Islet of Langerhans (tissue), 1 donor: ENCODE data around the gene PAX5.
"Not testable (repeated sequence)": the region's sequence is repeated elsewhere in the genome, so short reads cannot be mapped to it uniquely, and the experiment has no call there.

Source experiments
- FAIRE-seq: peaks from one replicate; lab custom pipeline; 2011; peaks lifted over from hg19 to GRCh38; lab: Jason Lieb, UNC

PAX5 gene

DNA sequence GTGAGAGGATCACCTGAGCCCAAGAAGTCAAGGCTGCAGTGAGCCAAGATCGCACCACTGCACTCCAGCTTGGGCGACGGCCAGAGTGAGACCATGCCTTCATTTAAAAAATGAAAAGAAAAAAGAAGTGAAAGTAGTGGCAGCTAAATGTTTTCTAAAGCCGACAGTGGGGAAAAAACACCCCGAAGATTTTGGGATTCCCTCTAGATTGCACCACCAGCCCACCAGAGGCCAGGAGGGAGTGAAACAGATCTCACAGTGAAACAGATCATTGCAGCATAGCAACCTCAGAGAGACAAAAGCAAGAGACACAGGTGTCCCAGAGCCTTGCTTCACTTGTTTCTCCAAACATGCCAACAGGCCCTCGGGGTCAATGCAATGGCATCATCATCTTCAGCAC, 156.8 kb downstream of the PAX5 start:
- no peak for FAIRE-seq

DNA sequence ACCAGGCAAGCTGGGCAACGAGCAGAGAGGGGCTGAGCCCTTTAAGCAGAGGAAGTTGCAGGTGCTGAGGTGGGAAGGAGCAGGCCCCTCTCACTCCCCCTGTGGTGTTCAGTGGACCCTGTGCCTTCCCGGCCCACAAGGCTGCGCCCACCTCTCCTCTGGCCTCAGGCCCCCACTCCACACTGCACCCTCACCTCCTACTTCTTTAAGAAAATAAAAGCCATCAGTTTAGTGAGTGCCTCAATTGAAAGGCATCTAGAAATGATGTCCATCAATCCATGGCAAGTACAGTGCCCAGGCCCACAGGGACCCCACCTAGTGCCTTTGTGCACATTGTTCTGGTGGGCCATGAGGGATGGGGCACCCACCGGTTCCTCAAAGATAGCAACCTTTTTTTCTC, 158.0 kb downstream of the PAX5 start:
- no peak for FAIRE-seq

DNA sequence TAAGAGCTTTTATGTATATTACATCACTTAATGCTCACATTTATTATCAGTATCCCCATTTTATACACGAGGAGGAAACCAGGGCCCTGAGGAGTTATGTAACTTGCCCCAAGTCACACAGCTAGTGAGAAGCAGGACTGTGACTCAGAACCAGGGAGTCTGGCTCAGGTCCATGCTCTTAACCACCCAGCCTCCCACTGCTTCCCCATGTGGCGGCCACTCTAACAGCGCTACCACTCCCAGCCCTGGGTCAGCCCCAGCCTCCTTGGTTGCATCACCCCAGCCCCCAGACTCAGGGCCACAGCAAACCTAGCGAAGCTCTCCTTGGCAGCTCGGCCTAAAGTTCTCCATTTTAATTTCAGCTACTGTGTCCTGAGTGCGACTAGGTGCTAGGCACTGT, 159.1 kb downstream of the PAX5 start:
- no peak for FAIRE-seq

DNA sequence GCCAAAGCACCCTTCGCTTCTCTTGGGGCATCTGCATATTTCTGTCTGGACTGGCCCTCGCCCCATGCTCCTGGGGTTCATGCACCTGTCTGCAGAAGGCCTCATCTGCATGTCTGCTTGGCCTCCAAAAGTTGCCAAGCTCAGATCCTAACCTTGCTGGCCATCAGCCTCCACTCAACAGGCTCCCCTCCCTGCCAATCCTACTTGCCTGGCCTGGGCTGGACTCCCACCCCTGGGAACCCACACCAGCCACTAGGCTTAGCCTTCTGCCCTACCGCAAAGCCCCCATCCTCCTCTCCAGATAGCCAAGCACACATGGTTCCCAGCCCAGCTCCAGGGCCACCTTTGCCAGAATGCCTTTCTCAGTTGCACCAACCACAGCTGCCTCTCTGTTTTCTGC, 159.8 kb downstream of the PAX5 start:
- no peak for FAIRE-seq

DNA sequence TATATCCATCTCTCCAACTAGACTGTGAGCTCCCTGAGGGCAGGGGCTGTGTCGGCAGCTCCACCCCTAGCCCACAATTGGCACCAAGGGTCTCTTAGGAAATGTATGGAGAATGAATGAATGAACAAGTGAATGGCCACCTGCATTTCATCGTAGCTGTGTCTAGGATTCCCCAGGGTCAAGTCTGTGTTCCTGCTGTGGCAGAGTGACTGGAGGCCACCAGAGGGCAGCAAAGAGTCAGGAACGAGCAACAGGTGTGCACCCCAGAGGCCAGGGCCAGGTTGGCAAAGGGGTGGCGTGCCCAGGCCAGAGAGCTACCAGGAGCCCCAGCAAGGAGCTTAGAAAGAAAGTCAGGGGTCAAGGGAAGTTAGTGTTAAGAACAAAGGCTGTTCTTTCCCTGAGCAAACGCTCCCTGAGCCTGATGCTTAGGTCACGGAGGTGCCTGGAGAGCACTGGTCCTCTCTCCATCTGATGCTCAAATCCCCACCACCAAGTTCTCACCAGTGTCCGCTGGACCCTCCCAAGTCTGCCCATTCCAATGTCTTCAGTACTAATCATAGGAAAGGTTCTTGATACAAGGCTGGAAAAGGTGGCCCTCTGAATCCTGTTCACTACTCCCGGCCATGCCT, 160.7 kb downstream of the PAX5 start:
- FAIRE-seq = no peak

DNA sequence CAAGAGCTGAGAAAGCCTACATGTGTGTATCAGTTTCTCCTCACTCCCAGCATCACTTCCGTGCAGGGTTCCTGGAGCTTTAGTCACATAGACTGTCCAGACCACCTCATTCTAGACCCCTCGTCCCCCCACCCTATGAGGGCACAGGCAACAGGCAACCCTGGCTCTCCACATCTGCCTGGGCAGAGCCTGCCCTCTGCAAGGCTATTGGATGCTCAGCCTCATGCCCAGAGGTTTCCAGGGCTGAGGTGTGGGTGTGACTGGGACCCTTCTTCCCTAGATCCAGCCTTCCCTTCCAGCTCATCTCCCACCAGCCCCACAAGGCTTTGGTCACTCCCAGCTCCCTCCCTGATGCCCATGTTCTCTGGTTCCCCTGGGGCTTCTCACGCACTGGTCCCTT, 161.4 kb downstream of the PAX5 start:
- FAIRE-seq = no peak

DNA sequence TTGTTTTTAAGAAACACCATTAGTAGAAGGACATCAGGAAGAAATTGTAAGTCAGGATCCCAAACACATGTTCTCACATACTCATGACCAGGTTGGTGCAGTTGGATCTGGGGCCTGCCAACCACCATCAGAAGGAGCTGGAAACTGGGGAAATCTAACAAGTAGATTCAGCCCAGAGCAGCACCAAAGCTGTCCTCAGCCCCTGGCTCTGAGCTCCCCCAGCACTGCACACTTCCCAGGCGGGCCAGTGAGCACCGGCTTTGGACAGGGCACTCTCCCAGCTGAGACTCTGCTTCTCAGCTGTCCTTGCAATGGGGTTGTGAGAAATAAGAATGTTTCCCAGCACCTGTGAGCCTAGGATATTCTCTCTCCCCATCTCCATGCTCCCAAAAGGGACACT, 162.5 kb downstream of the PAX5 start:
- no peak for FAIRE-seq

DNA sequence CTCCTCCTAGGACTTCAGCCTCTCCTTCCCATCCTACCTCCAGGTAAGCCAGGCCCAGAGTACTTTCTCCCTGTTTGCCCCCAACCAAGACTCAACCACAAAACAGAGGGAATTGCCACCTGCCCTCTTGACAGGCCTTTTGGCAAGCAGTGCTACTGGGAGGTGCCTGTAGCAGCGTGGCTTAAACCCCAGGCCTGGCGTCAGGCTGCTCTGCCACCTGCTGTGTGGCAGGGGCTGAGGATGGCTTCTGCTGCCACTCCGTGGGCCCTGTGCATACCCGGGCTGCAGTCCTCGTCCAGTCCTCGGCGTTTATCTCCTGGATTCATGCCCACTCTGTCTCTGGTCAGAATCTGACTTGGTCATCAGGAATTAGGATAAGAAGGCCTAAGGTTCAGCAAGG, 163.1 kb downstream of the PAX5 start:
- FAIRE-seq = no peak

DNA sequence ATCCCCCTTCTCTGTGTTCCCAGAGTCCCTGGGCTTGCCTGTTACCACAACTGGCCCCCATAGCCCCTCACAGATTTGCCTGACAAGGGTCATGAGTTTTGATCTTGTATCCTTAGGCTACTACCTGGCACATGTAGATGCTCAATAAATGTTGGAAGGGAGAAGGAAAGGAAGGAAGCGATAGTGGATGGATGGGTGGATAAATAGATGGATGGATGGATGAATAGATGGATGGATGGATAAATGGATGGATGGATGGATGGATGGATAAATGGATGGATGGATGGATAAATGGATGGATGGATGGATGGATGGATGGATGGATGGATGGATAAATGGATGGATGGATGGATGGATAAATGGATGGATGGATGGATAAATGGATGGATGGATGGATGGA, 164.5 kb downstream of the PAX5 start:
- FAIRE-seq = not testable (repeated sequence)

DNA sequence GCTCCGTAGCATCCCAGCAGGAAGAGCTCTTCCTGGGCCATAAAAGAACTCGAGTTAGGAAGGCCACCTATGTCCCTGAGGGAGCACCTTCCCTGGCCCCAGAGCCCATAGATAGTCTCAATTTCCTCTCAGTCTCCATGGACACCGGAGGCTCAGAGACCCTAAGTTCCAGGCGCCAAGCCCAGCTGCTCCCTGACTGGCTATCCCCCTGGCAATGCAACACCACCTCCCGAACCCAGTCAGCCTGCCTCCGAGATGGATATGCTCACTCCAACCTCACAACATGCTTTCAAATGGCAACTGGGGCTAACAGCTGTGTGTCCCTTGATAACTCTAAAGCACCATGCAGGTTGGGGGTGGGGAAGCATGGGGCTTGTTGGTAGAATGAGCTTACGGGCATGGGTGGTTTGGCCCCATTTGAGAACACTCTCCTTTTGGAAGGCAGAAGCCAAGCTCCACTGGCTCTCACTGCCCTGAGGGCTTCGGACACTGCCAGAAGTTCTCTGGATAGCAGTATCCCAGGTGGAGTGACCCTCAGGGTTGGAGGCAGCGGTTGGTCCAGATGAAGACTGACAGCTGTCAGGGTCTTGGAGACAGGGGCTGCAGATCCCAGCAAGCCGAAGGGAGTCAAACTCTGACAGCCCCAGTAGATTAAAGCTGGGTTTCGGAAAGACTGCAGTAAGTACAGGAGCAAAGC, 165.3 kb downstream of the PAX5 start:
- FAIRE-seq = no peak

DNA sequence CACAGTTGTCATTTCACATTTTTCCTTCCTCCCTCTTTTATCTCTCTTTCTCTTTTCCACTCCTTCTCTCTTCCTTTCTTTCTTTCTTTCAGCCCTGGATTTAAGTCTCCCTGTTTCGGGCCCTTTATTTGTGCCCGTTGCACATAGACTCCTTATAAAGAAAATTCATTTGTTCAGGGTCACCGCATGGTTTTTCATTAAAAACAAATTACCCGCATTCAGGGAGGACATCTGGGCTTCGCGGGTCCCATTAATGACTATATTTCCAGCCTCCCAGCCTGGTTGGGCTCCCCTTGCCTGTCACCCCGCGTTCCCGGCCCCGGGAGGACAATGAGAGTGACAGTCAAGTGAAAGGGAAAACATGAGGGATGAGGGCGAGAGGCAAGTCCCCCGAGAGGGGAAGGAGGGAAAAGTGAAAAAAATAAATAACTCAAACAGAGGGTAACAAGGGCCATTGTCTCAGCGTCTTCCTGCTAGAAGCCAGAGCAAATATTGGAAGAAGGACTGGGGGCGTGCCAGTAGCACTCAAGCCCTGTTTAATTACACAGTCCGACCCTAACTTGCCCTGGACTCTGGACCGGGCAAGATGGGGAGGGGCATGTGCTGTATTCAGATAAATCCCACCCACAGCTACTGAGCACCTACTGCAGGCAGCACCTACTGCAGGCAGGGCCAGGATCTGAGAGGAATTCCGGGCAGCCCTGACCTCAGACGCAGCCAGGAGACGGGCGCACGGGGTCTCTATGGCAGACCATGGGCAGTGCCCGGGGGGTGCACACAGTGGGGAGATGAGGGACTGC, 166.2 kb downstream of the PAX5 start:
- FAIRE-seq = no peak

DNA sequence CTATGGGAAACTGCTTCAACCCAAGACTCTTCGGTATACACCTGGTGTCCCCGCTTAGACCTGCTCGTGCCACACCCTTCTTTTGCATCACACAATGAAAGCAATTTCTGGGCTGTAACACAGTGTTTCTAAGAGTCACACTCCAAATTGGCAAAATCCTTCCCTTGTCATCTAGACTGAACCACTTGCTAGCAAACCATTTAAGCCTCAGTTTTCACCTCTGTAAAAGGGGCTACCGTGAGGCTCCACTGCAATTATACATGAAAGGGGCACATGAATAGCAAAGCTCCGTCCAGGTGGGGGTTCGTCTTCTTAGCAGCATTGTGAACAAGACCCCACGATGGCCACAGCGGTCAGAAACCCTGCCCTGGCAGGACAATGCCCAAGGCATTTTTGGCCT, 166.8 kb downstream of the PAX5 start:
- FAIRE-seq = no peak

DNA sequence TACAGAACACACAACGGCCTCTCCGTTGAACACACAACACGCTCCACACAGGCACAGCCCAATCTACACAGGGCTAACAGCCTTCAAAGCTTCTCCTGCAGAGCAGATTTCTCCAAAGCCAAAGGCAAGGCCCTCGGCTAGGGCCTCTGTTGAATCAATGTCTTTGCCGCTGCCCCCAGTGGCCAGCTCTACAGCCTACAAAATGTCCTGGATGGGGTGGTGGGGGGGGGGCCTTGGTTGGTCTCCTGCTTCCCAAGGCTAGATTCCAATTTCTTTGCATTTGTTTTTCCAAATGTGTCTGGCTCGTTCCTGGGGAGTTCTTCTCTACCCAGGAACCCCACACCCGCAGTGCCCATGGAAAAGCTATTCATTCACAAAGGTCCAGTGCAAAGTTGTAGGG, 167.2 kb downstream of the PAX5 start:
- FAIRE-seq = no peak

DNA sequence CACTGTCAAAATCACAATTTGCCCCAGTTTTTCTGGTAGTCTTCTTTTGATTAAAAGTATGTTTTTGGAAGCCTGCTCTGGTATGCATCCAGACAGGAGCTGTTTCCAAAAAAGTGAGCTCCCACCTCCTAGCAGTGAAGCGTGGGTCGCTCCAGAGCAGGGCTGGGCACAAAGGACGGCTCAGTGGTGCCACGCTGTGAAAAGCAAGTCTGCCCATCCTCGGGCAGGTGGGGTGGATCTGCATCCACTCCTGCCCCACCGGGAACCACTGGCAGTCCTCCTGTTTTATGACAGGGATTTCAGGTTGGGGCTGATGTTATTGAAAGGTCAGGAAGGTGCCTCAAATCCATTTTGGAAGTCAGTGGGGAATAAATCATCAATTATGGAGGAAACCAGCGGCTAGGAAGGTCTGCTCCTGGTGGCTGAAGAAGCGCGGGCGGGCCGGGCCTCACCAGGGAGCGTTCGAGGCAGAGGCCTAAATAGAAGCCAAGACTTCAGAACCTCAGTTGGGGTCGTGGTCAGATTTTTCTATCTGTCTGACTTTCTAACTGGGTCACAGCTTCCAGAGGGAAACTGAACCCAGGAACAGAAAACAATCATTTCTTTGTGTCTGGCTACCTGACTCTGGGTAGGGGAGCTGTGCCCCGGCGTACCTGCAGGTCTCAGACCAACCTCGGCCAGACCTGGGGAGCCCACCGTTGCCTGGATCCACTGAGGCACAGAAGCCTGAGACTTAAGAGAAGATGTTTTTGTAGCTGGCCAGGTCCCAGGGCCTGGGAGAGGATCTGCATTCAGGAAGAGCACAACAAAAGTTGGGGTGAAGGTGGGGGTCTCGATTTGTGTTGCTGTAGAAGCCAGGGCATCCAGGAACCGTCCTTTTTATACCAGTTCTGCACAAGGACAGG, 168.1 kb downstream of the PAX5 start:
- FAIRE-seq = no peak

DNA sequence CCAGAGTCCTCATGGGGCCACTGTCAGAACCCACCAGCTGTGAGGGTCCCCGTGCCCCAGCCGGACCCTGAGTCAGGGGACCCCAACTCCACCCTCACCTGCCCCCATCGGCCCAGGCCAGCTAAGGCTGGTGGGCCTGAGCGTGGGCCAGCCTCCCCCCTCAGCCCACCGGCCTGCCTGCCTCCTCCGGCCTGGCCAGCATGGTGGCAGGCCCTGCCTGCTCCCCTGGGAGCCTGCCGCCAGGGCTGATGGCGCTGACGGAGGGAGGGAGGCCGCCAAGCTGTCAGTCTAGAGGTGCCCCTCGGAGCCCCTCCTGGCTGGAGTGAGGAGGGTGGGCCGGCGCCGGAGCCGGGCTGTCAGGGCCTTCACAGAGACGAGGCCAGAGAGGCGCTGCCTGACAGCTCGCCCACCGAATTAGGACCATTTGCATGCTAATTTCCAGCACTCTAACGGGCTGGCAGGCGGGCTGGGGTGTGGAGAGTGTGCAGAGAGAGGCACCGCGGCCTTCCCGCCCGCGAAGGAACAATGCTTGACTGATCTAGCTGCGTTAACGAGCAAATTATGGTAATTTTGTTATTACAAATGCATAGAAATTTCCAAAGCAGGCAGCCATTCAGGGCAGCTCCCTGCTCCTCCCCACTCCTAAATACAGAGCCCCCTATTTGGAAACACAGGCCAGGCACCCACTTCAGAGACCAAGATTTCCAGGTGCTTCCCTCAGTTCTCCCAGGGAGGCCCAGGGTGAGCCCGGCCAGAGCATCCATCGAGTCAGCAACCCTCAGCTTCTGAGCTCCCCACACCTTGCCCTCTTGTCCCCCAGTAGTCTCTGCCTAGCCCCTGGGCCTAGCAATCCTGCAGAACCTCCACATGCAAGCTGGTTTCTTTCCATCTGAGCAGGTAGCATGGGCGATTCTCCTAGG, 169.3 kb downstream of the PAX5 start:
- no peak for FAIRE-seq

DNA sequence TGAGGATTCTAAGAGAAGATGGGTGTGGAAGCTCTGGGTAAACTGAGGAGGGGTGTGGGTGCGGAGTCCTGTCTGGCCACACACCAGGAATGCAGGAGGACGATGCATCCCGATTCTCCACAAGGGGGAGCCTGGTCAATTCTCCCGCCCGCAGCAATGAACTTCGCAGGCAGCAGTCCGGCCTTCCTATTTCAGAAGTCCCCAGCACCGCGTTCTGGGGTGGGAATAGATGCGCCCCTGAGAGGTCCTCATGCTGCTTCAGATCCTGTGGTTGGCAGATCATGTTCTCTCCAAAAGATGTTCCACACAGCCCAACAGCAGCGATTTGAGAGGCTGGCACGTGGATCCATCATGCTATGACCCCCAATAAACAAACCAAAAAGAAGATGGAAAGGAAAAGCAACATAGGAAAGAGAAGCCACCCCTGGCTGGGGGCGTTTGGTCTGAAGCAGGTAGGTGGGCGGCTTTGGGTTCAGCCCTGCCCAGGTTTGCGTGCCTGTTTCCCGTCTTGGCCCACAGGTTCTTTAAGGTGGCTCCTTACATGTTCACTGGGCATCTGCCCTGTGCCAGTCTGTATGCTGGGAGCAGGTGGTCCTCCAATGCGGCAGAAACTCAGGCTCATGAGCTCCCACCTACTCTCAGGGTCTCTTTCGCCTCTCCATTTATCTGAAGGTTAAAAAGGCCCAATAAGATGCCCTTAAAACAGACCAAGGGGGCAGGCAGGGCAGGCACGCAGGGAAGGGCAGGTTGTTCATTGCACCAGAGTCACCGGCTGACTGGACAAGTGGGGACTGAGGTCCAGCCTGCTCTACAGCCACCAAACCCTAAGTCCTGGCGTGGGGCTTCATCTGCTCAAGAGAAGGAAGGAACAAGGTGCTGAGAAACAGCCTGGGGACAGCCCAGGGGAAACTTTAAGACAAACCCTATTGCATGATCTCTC, 171.6 kb downstream of the PAX5 start:
- FAIRE-seq = no peak

DNA sequence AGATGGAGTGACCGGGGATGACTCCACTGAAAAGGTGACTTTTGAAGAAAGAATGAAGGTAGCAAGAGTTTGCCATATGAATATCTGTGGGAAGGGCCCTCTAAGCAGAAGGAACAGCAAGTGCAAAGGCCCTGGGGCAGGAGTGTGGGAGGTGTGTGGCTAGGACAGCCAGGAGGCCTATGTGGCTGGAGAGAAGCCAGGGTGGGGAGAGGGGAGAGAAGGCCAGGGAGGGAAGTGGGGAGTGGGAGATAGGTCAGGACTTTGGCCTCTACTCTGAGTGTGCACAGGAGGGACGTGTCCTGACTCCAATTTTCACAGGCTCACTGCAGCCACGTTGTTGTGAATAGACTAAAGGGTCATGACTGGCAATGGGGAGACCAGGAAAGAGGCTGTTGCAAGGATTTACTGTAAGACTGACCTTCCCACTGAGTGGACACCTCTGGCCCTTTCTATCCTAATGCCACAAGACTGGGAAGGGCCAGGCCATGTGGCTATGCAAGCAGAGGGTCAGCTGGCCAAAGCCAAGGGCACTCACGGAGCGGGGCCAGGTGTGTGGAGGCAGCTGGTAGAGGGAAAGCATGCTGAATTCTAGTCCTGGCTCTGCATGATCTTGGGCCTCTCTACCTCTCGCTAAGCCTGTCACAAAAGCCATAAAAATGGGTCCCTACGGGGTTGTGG, 172.4 kb downstream of the PAX5 start:
- FAIRE-seq = no peak

DNA sequence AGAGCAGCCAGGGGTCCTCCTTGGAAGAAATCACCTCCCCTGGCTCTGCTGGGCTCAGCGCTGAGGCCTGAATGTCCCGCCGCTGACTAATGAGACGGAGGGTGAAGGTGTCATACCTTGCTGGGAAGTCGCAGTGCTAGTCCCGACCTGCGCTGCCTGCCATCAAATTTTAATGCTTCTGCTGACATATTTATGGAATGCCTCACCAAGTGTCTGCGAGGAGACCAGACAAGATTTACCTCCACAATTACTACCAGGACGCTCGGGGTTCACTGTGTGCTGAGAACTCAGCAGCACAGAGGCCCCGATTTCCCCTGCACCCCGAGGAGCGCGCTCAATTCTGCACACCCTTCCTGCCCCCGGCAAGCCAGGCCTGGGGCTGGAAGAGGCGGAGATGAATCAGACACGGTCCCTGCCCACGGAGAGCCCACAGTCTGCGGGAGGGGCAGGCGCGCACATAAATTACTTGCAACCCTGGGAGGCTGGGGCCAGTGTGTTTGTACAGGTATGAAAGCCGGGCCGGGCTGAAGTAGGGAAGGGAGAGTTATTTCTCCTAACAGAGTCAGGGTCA, 175.2 kb downstream of the PAX5 start:
- no peak for FAIRE-seq
